Natural killer cell (primary cell): ENCODE results near the gene SYS1. TPM values are rescaled to one million over a fixed set of nuclear protein-coding genes. Genes with fewer than 3 reads are reported as not detected.

Source experiments
- ATAC-seq, 3 donors: fragments of 150-1000 bp in 2 of 3; fragments of 200-7000 bp in 1 of 3; cut with Tn5 transposase; 1 replicate in 1 of 3; 2 replicates in 2 of 3; pipeline ENCODE4 v1.10.0; 2021; ENCODE audit warnings: mild to moderate bottlenecking in 2 of 3, moderate library complexity in 2 of 3
- DNase-seq, 2 donors: peaks; one replicate each; pipeline versions ENCODE4 v3.0.0 to v3.0.0-alpha.2; 2013 to 2021; ENCODE audit warnings: mixed read lengths in 1 of 2
- H3K27ac ChIP-seq: one replicate; pipeline ENCODE4 v1.5.1; 2013; ENCODE audit warnings: mild to moderate bottlenecking, low read length
- H3K27me3 ChIP-seq: one replicate; pipeline ENCODE4 v1.6.1; 2013; ENCODE audit warnings: low read length; ENCODE audit not compliant: control insufficient read depth, insufficient read depth
- H3K36me3 ChIP-seq: one replicate; pipeline ENCODE4 v1.6.1; 2013; ENCODE audit warnings: low read length; ENCODE audit not compliant: control insufficient read depth, insufficient read depth
- H3K4me1 ChIP-seq: one replicate; pipeline ENCODE4 v1.6.1; 2013; ENCODE audit warnings: low read length; ENCODE audit not compliant: control insufficient read depth, insufficient read depth
- H3K4me3 ChIP-seq: one replicate; pipeline ENCODE4 v1.5.1; 2013; ENCODE audit warnings: low read length
- H3K9me3 ChIP-seq: one replicate; pipeline ENCODE4 v1.6.1; 2013; ENCODE audit warnings: low read length; ENCODE audit not compliant: control insufficient read depth, insufficient read depth
- H3K27ac Mint-ChIP-seq, 2 donors: one replicate each; pipeline ENCODE4 v1.8.0; 2022; ENCODE audit warnings: mild to moderate bottlenecking in 2 of 2, mixed read lengths in 2 of 2, moderate library complexity in 1 of 2
- H3K27me3 Mint-ChIP-seq, 2 donors: one replicate each; pipeline ENCODE4 v1.8.0; 2022; ENCODE audit warnings: low read depth in 2 of 2, mixed read lengths in 2 of 2
- H3K36me3 Mint-ChIP-seq: one replicate; pipeline ENCODE4 v1.8.0; 2022; ENCODE audit warnings: mixed read lengths
- H3K4me1 Mint-ChIP-seq, 2 donors: one replicate each; pipeline ENCODE4 v1.8.0; 2022; ENCODE audit warnings: mixed read lengths in 2 of 2
- H3K4me3 Mint-ChIP-seq: one replicate; pipeline ENCODE4 v1.8.0; 2022; ENCODE audit warnings: mild to moderate bottlenecking, moderate library complexity, mixed read lengths
- H3K9me3 Mint-ChIP-seq, 2 donors: one replicate each; pipeline ENCODE4 v1.8.0; 2022; ENCODE audit warnings: mixed read lengths in 2 of 2
- CTCF ChIP-seq: fragments of 200-600 bp; IDR thresholded peaks from one replicate; pipeline ENCODE4 v1.8.0; 2022; ENCODE audit warnings: antibody characterized with exemption
- WGBS: methylation state at CpG from one replicate; pipeline ENCODE4 v1.1.7; 2013; ENCODE audit warnings: missing lambda C conversion rate; ENCODE audit not compliant: insufficient coverage; 5-methylcytosine and 5-hydroxymethylcytosine counted together
- intact Hi-C: fragments of 100-400 bp; cut with micrococcal nuclease; formaldehyde crosslinking; loops from one replicate; pipeline ENCODE4 v1.14.2; 2022
- total RNA-seq, 4 donors: library from RNA; stranded (reverse); fragments of 120-200 nt in 1 of 4; gene quantifications; one replicate each; pipeline versions ENCODE4 v1.2.3 to v1.2.4, GENCODE V29; 2013 to 2022

The SYS1 gene
- total RNA-seq, 3 donors from 2014 or later (not counting 1 experiment from before 2014, with no cell fraction given) = 73.8 to 77.4 (median 74.0) TPM

GRCh38 chr20:45361793-45362192 lies 1.2 kb upstream of the SYS1 start:
- H3K4me1 Mint-ChIP-seq = peaks cover 36% of the 10 kb centered on the region in 2 donors
- intact Hi-C loops = loop anchor here (1.0 kb wide), 2 partner anchors 42 to 76 kb away; no protein-coding TSS in a partner anchor
- no peaks in the 10 kb centered on the region for H3K36me3 Mint-ChIP-seq
- 79% methylated on average over 2 of the region's 6 CpGs for WGBS
- H3K27ac ChIP-seq = no peak overlapping the region
- no peak overlapping the region for H3K4me3 ChIP-seq
- no peak overlapping the region for H3K27ac Mint-ChIP-seq
- no peaks in the 10 kb centered on the region for H3K9me3 Mint-ChIP-seq
- DNase-seq = no peak
- no peak for TF ChIP-seq CTCF
- peaks cover 17% of the 10 kb centered on the region for H3K4me1 ChIP-seq
- H3K4me3 Mint-ChIP-seq = no peak overlapping the region
- no peaks in the 10 kb centered on the region for H3K9me3 ChIP-seq
- peaks cover 14% of the 10 kb centered on the region for H3K36me3 ChIP-seq
- H3K27me3 Mint-ChIP-seq = no peaks in the 10 kb centered on the region
- H3K27me3 ChIP-seq = no peaks in the 10 kb centered on the region
- no peak for ATAC-seq

GRCh38 chr20:45363611-45364492 lies 896 bp downstream of the SYS1 start:
- DNase-seq (peak in 1 of 2 donors; percentile 19), ATAC-seq (no peak)
- peaks cover 31% of the 10 kb centered on the region for H3K36me3 ChIP-seq
- peaks cover 9% of the 10 kb centered on the region for H3K36me3 Mint-ChIP-seq
- H3K4me3 Mint-ChIP-seq = peak overlapping the region; percentile 99
- no peaks in the 10 kb centered on the region for H3K9me3 ChIP-seq
- no peaks in the 10 kb centered on the region for H3K27me3 Mint-ChIP-seq
- 21% methylated on average over 22 of the region's 23 CpGs for WGBS
- H3K4me1 ChIP-seq = peaks cover 36% of the 10 kb centered on the region
- no peaks in the 10 kb centered on the region for H3K9me3 Mint-ChIP-seq
- H3K27me3 ChIP-seq = no peaks in the 10 kb centered on the region
- intact Hi-C loops = loop anchor here (1.0 kb wide), 4 partner anchors 9 to 86 kb away; partner anchors contain the start of gene PIGT
- H3K4me3 ChIP-seq = peak overlapping the region; percentile 78
- H3K27ac Mint-ChIP-seq = peak overlapping the region; percentile 97 to 99
- H3K27ac ChIP-seq = peak overlapping the region; percentile 91
- no peak for TF ChIP-seq CTCF
- H3K4me1 Mint-ChIP-seq = peaks cover 47 to 56% of the 10 kb centered on the region in 2 donors

GRCh38 chr20:45365444-45365970 lies 2.6 kb downstream of the SYS1 start:
- ATAC-seq = no peak

More at GRCh38 chr20:45365444-45365970, 2.6 kb downstream of the SYS1 start:
- Mint-ChIP-seq H3K36me3 (peaks cover 9% of the 10 kb centered on the region), H3K27me3 (no peaks in the 10 kb centered on the region), H3K4me3 (peak overlapping the region; percentile 47), H3K4me1 (peaks cover 47 to 56% of the 10 kb centered on the region in 2 donors), H3K9me3 (no peaks in the 10 kb centered on the region), H3K27ac (peak overlapping the region in 1 of 2 donors; percentile 99)
- H3K27ac ChIP-seq = no peak overlapping the region
- peaks cover 31% of the 10 kb centered on the region for H3K36me3 ChIP-seq
- no peaks in the 10 kb centered on the region for H3K9me3 ChIP-seq
- no peak for TF ChIP-seq CTCF
- H3K27me3 ChIP-seq = no peaks in the 10 kb centered on the region
- no peak for DNase-seq
- 98% methylated on average over 5 of the region's 5 CpGs for WGBS
- no peak overlapping the region for H3K4me3 ChIP-seq
- intact Hi-C loops = no loop called here
- H3K4me1 ChIP-seq = peaks cover 36% of the 10 kb centered on the region
